SH-SY5Y (cell line): ENCODE measurements around the gene ACO2.

ENCODE experiments used
- GATA2 ChIP-seq: IDR thresholded peaks from 2 replicates; pipeline ENCODE4 v1.6.1; 2011; ENCODE audit warnings: mild to moderate bottlenecking, low read depth, low read length
- GATA3 ChIP-seq: IDR thresholded peaks from 2 replicates; pipeline ENCODE4 v1.6.1; 2011; ENCODE audit warnings: low read depth, mild to moderate bottlenecking, low read length, moderate library complexity

DNA sequence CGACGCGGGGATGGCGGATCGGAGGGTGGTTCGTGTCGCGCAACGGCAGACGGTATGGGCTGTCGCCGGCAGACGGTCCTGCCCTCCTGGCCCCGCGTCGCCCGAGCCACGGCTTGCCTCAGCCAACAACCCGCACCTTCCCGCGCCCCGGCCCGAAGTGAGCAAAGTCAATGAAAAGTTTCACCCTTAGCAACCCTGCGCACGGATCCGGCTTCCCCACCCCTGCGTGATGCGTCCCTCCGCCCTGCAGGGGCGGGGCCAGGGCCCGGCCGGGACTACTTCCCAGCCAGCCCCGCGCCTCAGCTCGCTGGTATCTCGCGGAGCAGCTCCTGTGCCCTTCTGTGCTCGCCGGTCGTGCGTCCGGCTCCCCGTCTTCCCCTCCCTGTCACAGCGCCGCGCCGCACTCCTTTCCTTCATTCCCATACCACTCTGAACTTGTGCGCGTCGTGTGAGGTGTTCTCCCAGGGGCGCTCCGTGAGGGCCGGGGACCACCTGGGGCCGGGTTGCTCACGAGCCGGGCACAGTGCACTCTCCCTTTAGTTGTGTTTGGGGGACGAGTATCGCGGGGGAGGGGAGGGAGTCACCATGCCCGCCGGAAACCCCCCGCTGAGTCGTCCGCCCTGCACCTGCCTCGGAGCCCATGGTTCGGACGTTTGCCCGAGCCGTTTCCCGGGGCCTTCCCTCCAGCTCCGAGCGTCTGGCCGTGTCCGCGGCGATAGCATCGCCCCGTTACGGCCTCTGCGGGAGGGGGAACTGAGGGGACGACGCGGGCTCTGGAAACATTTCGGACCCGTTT lies 22.1 kb upstream of the ACO2 start, which contains the start of gene TOB2:
- TF ChIP-seq GATA2 (no peak), GATA3 (no peak)
